HCT116 (cell line): ENCODE results near the gene FHOD1.

Source experiments
- CTCF ChIP-seq, 3 experiments: fragments of 200-600 bp in 1 of 3; sonication (generic) in 1 of 3; IDR thresholded peaks in 2 of 3; conservative IDR thresholded peaks in 1 of 3; 2 replicates each; pipeline ENCODE4 v1.5.1; 2012 to 2017; ENCODE audit warnings: low read depth in 2 of 3, low read length in 2 of 3, antibody characterized with exemption in 1 of 3, borderline replicate concordance in 1 of 3, control low read depth in 1 of 3, mild to moderate bottlenecking in 1 of 3, mixed read lengths in 1 of 3, mixed run types in 1 of 3, moderate library complexity in 1 of 3; ENCODE audit not compliant: insufficient read depth in 1 of 3
- EGR1 ChIP-seq: IDR thresholded peaks from 2 replicates; pipeline ENCODE4 v1.6.1; 2012; ENCODE audit warnings: low read depth
- EZH2 ChIP-seq: fragments of 200-600 bp; sonication (generic); IDR thresholded peaks from 2 replicates; pipeline ENCODE4 v1.6.1; 2017; ENCODE audit warnings: antibody characterized with exemption, mixed run types
- MAX ChIP-seq: IDR thresholded peaks from 2 replicates; pipeline ENCODE4 v1.6.1; 2012
- RAD21 ChIP-seq: IDR thresholded peaks from 2 replicates; pipeline ENCODE4 v1.6.1; 2012; ENCODE audit warnings: low read depth, mild to moderate bottlenecking
- ZBTB33 ChIP-seq: IDR thresholded peaks from 2 replicates; pipeline ENCODE4 v1.6.1; 2011; ENCODE audit warnings: mild to moderate bottlenecking, low read length, moderate library complexity; ENCODE audit not compliant: insufficient replicate concordance; ENCODE audit errors: extremely low read depth

GRCh38 chr16:67194260-67194659, 53.0 kb downstream of the FHOD1 start:
- TF ChIP-seq EZH2 (no peak), CTCF (IDR thresholded peaks at IDR 0.05 in 2 of 3, conservative IDR thresholded peaks at IDR 0.05 in 1 of 3; ENCODE audit: borderline replicate concordance in 1 of 3, insufficient read depth in 1 of 3, low read depth in 2 of 3, low read length in 2 of 3) (no peak), EGR1 (no peak), RAD21 (no peak), ZBTB33 (no peak), MAX (no peak)
